ENCODE measurements around the gene CYYR1.

CYYR1 gene

GRCh38 chr21:26433386-26433785, 139.7 kb downstream of the CYYR1 start:
- no peak for DNase-seq (ENCODE audit: low spot score)

DNA sequence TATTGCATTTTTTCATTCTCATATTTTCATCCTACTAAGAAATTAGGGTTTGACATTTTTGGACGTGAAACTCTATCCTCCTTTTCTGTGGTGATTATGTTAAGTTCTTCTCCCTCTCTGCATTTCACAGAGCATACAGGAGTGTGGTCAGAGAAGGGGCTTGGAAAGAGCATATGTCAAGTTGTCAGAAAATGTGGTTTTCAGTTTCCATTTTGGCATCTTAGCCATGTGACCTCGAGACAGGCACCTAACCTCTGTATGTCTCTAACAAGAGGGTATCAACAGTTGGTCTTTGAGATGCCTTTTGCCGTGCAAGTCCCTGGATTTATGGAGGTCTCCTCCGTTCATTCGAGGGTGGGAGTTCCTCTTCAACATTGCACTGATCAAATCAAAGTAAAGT, 140.7 kb downstream of the CYYR1 start:
- no peak for DNase-seq (ENCODE audit: low spot score)

GRCh38 chr21:26425576-26425975, 147.5 kb downstream of the CYYR1 start:
- no peak for DNase-seq (ENCODE audit: low spot score)

- DNase-seq (ENCODE audit: low spot score) = no peak
These were observed 149.6 kb downstream of the CYYR1 start for GRCh38 chr21:26423511-26423910.

GRCh38 chr21:26422706-26423105, 150.4 kb downstream of the CYYR1 start:
- no peak for DNase-seq (ENCODE audit: low spot score)

- DNase-seq (ENCODE audit: low spot score) = no peak
These were observed 150.9 kb downstream of the CYYR1 start for GRCh38 chr21:26422138-26422537.

- DNase-seq (ENCODE audit: low spot score) = no peak
These were observed 151.4 kb downstream of the CYYR1 start for GRCh38 chr21:26421724-26422123.

Measured in HuH-7 (cell line).